PC-3 (cell line): ENCODE measurements around the gene H2BK1. TPM values are rescaled to one million over a fixed set of nuclear protein-coding genes. Genes with fewer than 3 reads are reported as not detected.

ENCODE experiments used
- ATAC-seq: fragments of 200-7000 bp; cut with Tn5 transposase; 2 replicates; pipeline ENCODE4 v1.9.1; 2020; ENCODE audit warnings: mild to moderate bottlenecking, moderate library complexity
- BruUV-seq: library from RNA; stranded (reverse); fragments of 400-500 nt; replicated peaks from 2 replicates; lab custom pipeline; 2021; lab: Mats Ljungman, UMichigan
- CTCF ChIA-PET: fragments of 300-600 bp; sonication (Branson Sonifier 250); formaldehyde crosslinking; loops from one replicate; lab custom pipeline; 2022; ENCODE audit warnings: antibody characterized with exemption; lab: Charles Lee
- POLR2A ChIA-PET: fragments of 300-600 bp; sonication (Branson Sonifier 250); formaldehyde crosslinking; loops from one replicate; lab custom pipeline; 2022; ENCODE audit warnings: antibody characterized with exemption; ENCODE audit not compliant: unreplicated experiment; lab: Charles Lee
- DNase-seq: peaks from one replicate; pipeline ENCODE4 v3.0.0-alpha.2; 2015
- H2AFZ ChIP-seq: fragments of 300-600 bp; sonication (generic); 2 replicates; pipeline ENCODE4 v1.6.0; 2016; ENCODE audit warnings: antibody characterized with exemption, low read length
- H3F3A ChIP-seq: fragments of 300-600 bp; sonication (generic); one replicate; pipeline ENCODE4 v1.6.0; 2017; ENCODE audit warnings: antibody characterized with exemption, low read length, control low read depth, mild to moderate bottlenecking; ENCODE audit not compliant: unreplicated experiment
- H3K27ac ChIP-seq: fragments of 300-600 bp; sonication (generic); 2 replicates; pipeline ENCODE4 v1.5.1; 2016; ENCODE audit warnings: mild to moderate bottlenecking, low read length
- H3K27me3 ChIP-seq: fragments of 300-600 bp; sonication (generic); 2 replicates; pipeline ENCODE4 v1.6.1; 2016; ENCODE audit warnings: low read length, mixed read lengths
- H3K36me3 ChIP-seq: fragments of 300-600 bp; sonication (generic); 2 replicates; pipeline ENCODE4 v1.6.1; 2016; ENCODE audit warnings: low read depth, mixed run types, low read length, mixed read lengths
- H3K4me1 ChIP-seq: fragments of 300-600 bp; sonication (generic); 2 replicates; pipeline ENCODE4 v1.5.1; 2016; ENCODE audit warnings: low read length; ENCODE audit not compliant: insufficient read depth
- H3K4me2 ChIP-seq: fragments of 300-600 bp; sonication (generic); 2 replicates; pipeline ENCODE4 v1.6.0; 2016; ENCODE audit warnings: low read length
- H3K4me3 ChIP-seq: fragments of 300-600 bp; sonication (generic); 2 replicates; pipeline ENCODE4 v1.5.1; 2016; ENCODE audit warnings: mild to moderate bottlenecking, low read length, mixed read lengths
- H3K79me2 ChIP-seq: fragments of 300-600 bp; sonication (generic); 2 replicates; pipeline ENCODE4 v1.6.1; 2017; ENCODE audit warnings: low read length, mixed read lengths
- H3K9ac ChIP-seq: fragments of 300-600 bp; sonication (generic); 2 replicates; pipeline ENCODE4 v1.6.0; 2016; ENCODE audit warnings: mild to moderate bottlenecking, low read length
- H3K9me2 ChIP-seq: fragments of 300-600 bp; sonication (generic); replicated peaks from 2 replicates; pipeline ENCODE4 v1.6.1; 2016; ENCODE audit warnings: mixed run types, low read length, mixed read lengths
- H3K9me3 ChIP-seq: fragments of 300-600 bp; sonication (generic); 2 replicates; pipeline ENCODE4 v1.6.1; 2016; ENCODE audit warnings: low read length, mixed read lengths
- H4K20me1 ChIP-seq: fragments of 300-600 bp; sonication (generic); 2 replicates; pipeline ENCODE4 v1.6.1; 2016; ENCODE audit warnings: low read length, mixed read lengths
- CTCF ChIP-seq: fragments of 300-600 bp; sonication (generic); conservative IDR thresholded peaks from 2 replicates; pipeline ENCODE4 v1.5.1; 2017; ENCODE audit warnings: antibody characterized with exemption, low read depth, mild to moderate bottlenecking, low read length
- EZH2 ChIP-seq: fragments of 300-600 bp; sonication (generic); IDR thresholded peaks from one replicate; pipeline ENCODE4 v1.6.1; 2017; ENCODE audit warnings: antibody characterized with exemption, mild to moderate bottlenecking, low read length; ENCODE audit not compliant: unreplicated experiment
- EZH2phosphoT487 ChIP-seq: fragments of 300-600 bp; sonication (generic); IDR thresholded peaks from 2 replicates; pipeline ENCODE4 v1.6.1; 2018; ENCODE audit warnings: mild to moderate bottlenecking, antibody characterized with exemption, low read length, borderline replicate concordance
- intact Hi-C: fragments of 100-400 bp; cut with micrococcal nuclease; formaldehyde crosslinking; loops from 2 replicates; pipeline ENCODE4 v1.9.0; 2023
- total RNA-seq: library from RNA; depleted of rRNA; stranded (reverse); fragments of >200 nt; gene quantifications from 2 replicates; pipeline ENCODE4 v1.2.3, GENCODE V29; 2014

Gene H2BK1
- total RNA-seq, 1 experiment from 2014 or later = not detected

- H2AFZ ChIP-seq = peak overlapping the region; percentile 86
- ChIA-PET POLR2A (no interaction called here), CTCF (no interaction called here)
- no peaks in the 10 kb centered on the region for H4K20me1 ChIP-seq
- no peak overlapping the region for H3K27ac ChIP-seq
- H3K9ac ChIP-seq = peak overlapping the region; percentile 43; the same call in 1 of the 2 replicates
- H3K27me3 ChIP-seq = no peaks in the 10 kb centered on the region
- BruUV-seq = no TSS peak
- H3K9me3 ChIP-seq = no peaks in the 10 kb centered on the region
- ATAC-seq (peak; percentile 46), DNase-seq (peak; percentile 35)
- no peaks in the 10 kb centered on the region for H3K79me2 ChIP-seq
- peak overlapping the region; percentile 77 for H3K4me3 ChIP-seq
- no peaks in the 10 kb centered on the region for H3K9me2 ChIP-seq
- no peaks in the 10 kb centered on the region for H3F3A ChIP-seq
- no peaks in the 10 kb centered on the region for H3K36me3 ChIP-seq
- peak overlapping the region; percentile 99 for H3K4me2 ChIP-seq
- TF ChIP-seq EZH2phosphoT487 (no peak), EZH2 (no peak), CTCF (no peak)
- intact Hi-C loops = loop anchor here (5.0 kb wide), 1 partner anchor 53 kb away; no protein-coding TSS in a partner anchor
- H3K4me1 ChIP-seq = peaks cover 4% of the 10 kb centered on the region
Observed at GRCh38 chr7:151249034-151249731, 38.9 kb upstream of the H2BK1 start.

GRCh38 chr7:151248346-151249033 is 38.2 kb upstream of the H2BK1 start, which contains the start of gene SMARCD3:
Gene SMARCD3, minus strand, starts transcription at chr7:151248694. Its CDS starts 132 bp downstream, at chr7:151248562.
- H3K9me2 ChIP-seq = no peaks in the 10 kb centered on the region
- no peaks in the 10 kb centered on the region for H3F3A ChIP-seq
- ATAC-seq (peak; percentile 30), DNase-seq (peak; percentile 25)
- peak within 1 kb of the TSS; percentile 86 for H2AFZ ChIP-seq
- no peaks in the 10 kb centered on the region for H3K9me3 ChIP-seq
- no peaks in the 10 kb centered on the region for H3K27me3 ChIP-seq
- CTCF ChIA-PET = no interaction called here
- H3K4me3 ChIP-seq = peak within 1 kb of the TSS; percentile 77
- TF ChIP-seq EZH2 = no peak
- no peak for TF ChIP-seq EZH2phosphoT487
- TF ChIP-seq CTCF = no peak
- peak within 1 kb of the TSS; percentile 99 for H3K4me2 ChIP-seq
- no peak within 1 kb of the TSS for H3K27ac ChIP-seq
- H3K36me3 ChIP-seq = no peaks in the 10 kb centered on the region
- BruUV-seq = no TSS peak
- intact Hi-C loops = loop anchor here (5.0 kb wide), 1 partner anchor 54 kb away; no protein-coding TSS in a partner anchor
- H3K9ac ChIP-seq = peak within 1 kb of the TSS; percentile 59
- H3K79me2 ChIP-seq = no peaks in the 10 kb centered on the region
- POLR2A ChIA-PET = no interaction called here
- H3K4me1 ChIP-seq = peaks cover 4% of the 10 kb centered on the region
- H4K20me1 ChIP-seq = no peaks in the 10 kb centered on the region
